H9 (cell line): ENCODE results near the gene USPL1. TPM values are rescaled to one million over a fixed set of nuclear protein-coding genes. Genes with fewer than 3 reads are reported as not detected.

Experiments
- DNase-seq: peaks from one replicate; pipeline ENCODE4 v3.0.0-alpha.2; 2017
- H2AFZ ChIP-seq: one replicate; pipeline ENCODE4 v1.6.1; 2013; ENCODE audit warnings: mild to moderate bottlenecking, low read length, control low read depth, moderate library complexity
- H2AK5ac ChIP-seq: 2 replicates; pipeline ENCODE4 v1.6.1; 2013; ENCODE audit warnings: low read length, control low read depth, mixed read lengths; ENCODE audit not compliant: insufficient read length
- H2BK120ac ChIP-seq: one replicate; pipeline ENCODE4 v1.6.1; 2013; ENCODE audit warnings: low read depth, mild to moderate bottlenecking, low read length, control low read depth, inconsistent platforms; ENCODE audit not compliant: poor library complexity, severe bottlenecking
- H2BK12ac ChIP-seq: 2 replicates; pipeline ENCODE4 v1.6.1; 2013; ENCODE audit warnings: low read length, control low read depth, mixed read lengths, low read depth; ENCODE audit not compliant: insufficient read length
- H2BK15ac ChIP-seq: 2 replicates; pipeline ENCODE4 v1.6.1; 2013; ENCODE audit warnings: low read depth, low read length, control low read depth
- H2BK20ac ChIP-seq: one replicate; pipeline ENCODE4 v1.6.1; 2013; ENCODE audit warnings: low read depth, mild to moderate bottlenecking, low read length, control low read depth, inconsistent platforms; ENCODE audit not compliant: poor library complexity, severe bottlenecking
- H2BK5ac ChIP-seq: 2 replicates; pipeline ENCODE4 v1.6.1; 2013; ENCODE audit warnings: low read length, control low read depth, mixed read lengths; ENCODE audit not compliant: insufficient read length
- H3K14ac ChIP-seq: 2 replicates; pipeline ENCODE4 v1.6.1; 2013; ENCODE audit warnings: low read length, control low read depth; ENCODE audit not compliant: insufficient read depth
- H3K18ac ChIP-seq: 2 replicates; pipeline ENCODE4 v1.6.1; 2013; ENCODE audit warnings: low read depth, mild to moderate bottlenecking, mixed read lengths, low read length, control low read depth; ENCODE audit not compliant: insufficient read length
- H3K23ac ChIP-seq: 2 replicates; pipeline ENCODE4 v1.6.1; 2013; ENCODE audit warnings: low read length, control low read depth, mixed read lengths, low read depth; ENCODE audit not compliant: insufficient read length
- H3K23me2 ChIP-seq: 2 replicates; pipeline ENCODE4 v1.6.1; 2013; ENCODE audit warnings: low read depth, mild to moderate bottlenecking, mixed read lengths, low read length, control low read depth; ENCODE audit not compliant: insufficient read length, poor library complexity, severe bottlenecking
- H3K27ac ChIP-seq: 2 replicates; pipeline ENCODE4 v1.5.1; 2013; ENCODE audit warnings: low read length, control low read depth, mixed read lengths, low read depth; ENCODE audit not compliant: insufficient read length
- H3K27me3 ChIP-seq: 2 replicates; pipeline ENCODE4 v1.6.1; 2013; ENCODE audit warnings: low read length, control low read depth, inconsistent platforms; ENCODE audit not compliant: insufficient read depth
- H3K4ac ChIP-seq: 2 replicates; pipeline ENCODE4 v1.6.1; 2013; ENCODE audit warnings: low read depth, mild to moderate bottlenecking, control low read depth, inconsistent platforms, low read length, moderate library complexity
- H3K4me1 ChIP-seq: 2 replicates; pipeline ENCODE4 v1.6.1; 2013; ENCODE audit warnings: low read length, control low read depth, inconsistent platforms; ENCODE audit not compliant: insufficient read depth
- H3K4me2 ChIP-seq: 2 replicates; pipeline ENCODE4 v1.6.1; 2013; ENCODE audit warnings: low read length, control low read depth, mixed read lengths; ENCODE audit not compliant: insufficient read length, insufficient read depth
- H3K56ac ChIP-seq: 2 replicates; pipeline ENCODE4 v1.6.1; 2013; ENCODE audit warnings: low read depth, mild to moderate bottlenecking, mixed read lengths, low read length, control low read depth; ENCODE audit not compliant: insufficient read length
- H3K79me1 ChIP-seq: 2 replicates; pipeline ENCODE4 v1.6.1; 2013; ENCODE audit warnings: low read depth, mild to moderate bottlenecking, moderate library complexity, low read length, control low read depth, inconsistent platforms; ENCODE audit not compliant: insufficient read depth, poor library complexity, severe bottlenecking
- H3K79me2 ChIP-seq: 2 replicates; pipeline ENCODE4 v1.6.1; 2013; ENCODE audit warnings: low read length, control low read depth, inconsistent platforms; ENCODE audit not compliant: insufficient read depth
- H3K9ac ChIP-seq: 2 replicates; pipeline ENCODE4 v1.6.1; 2013; ENCODE audit warnings: low read length, control low read depth, mixed read lengths; ENCODE audit not compliant: insufficient read length; ENCODE audit errors: extremely low read depth
- H3K9me3 ChIP-seq: one replicate; pipeline ENCODE4 v1.6.1; 2013; ENCODE audit warnings: low read depth, low read length, inconsistent platforms; ENCODE audit not compliant: control insufficient read depth
- H3T11ph ChIP-seq: one replicate; pipeline ENCODE4 v1.6.1; 2013; ENCODE audit warnings: mild to moderate bottlenecking, low read length, control low read depth, inconsistent platforms
- H4K20me1 ChIP-seq: one replicate; pipeline ENCODE4 v1.6.1; 2013; ENCODE audit not compliant: control insufficient read depth, insufficient read length, insufficient read depth
- H4K5ac ChIP-seq: 2 replicates; pipeline ENCODE4 v1.6.1; 2013; ENCODE audit warnings: low read depth, mild to moderate bottlenecking, mixed read lengths, low read length, control low read depth; ENCODE audit not compliant: insufficient read length
- H4K8ac ChIP-seq: replicated peaks from 2 replicates; pipeline ENCODE4 v1.6.1; 2013; ENCODE audit warnings: low read length, control low read depth, mixed read lengths, low read depth; ENCODE audit not compliant: insufficient read length
- H4K91ac ChIP-seq: 2 replicates; pipeline ENCODE4 v1.6.1; 2013; ENCODE audit warnings: low read depth, mild to moderate bottlenecking, moderate library complexity, mixed read lengths, low read length, control low read depth; ENCODE audit not compliant: insufficient read length
- H3K27ac Mint-ChIP-seq, 3 experiments: 2 replicates in 2 of 3; 3 replicates in 1 of 3; pipeline ENCODE4 v1.8.0; 2020 to 2021; ENCODE audit warnings: mixed read lengths in 3 of 3, mild to moderate bottlenecking in 1 of 3, moderate library complexity in 1 of 3
- H3K27me3 Mint-ChIP-seq: 2 replicates; pipeline ENCODE4 v1.8.0; 2021; ENCODE audit warnings: low read depth, mild to moderate bottlenecking, moderate library complexity, mixed read lengths
- H3K36me3 Mint-ChIP-seq, 3 experiments: 2 replicates in 2 of 3; 3 replicates in 1 of 3; pipeline ENCODE4 v1.8.0; 2020 to 2021; ENCODE audit warnings: low read depth in 3 of 3, mixed read lengths in 3 of 3; ENCODE audit not compliant: insufficient read depth in 1 of 3
- H3K4me1 Mint-ChIP-seq, 2 experiments: 2 replicates each; pipeline ENCODE4 v1.8.0; 2020; ENCODE audit warnings: mixed read lengths in 2 of 2
- H3K4me3 Mint-ChIP-seq, 2 experiments: 2 replicates in 1 of 2; 3 replicates in 1 of 2; pipeline ENCODE4 v1.8.0; 2020 to 2021; ENCODE audit warnings: mild to moderate bottlenecking in 2 of 2, mixed read lengths in 2 of 2, moderate library complexity in 1 of 2
- H3K9me3 Mint-ChIP-seq, 2 experiments: 2 replicates in 1 of 2; 3 replicates in 1 of 2; pipeline ENCODE4 v1.8.0; 2020; ENCODE audit warnings: mild to moderate bottlenecking in 2 of 2, mixed read lengths in 2 of 2, moderate library complexity in 1 of 2
- CTCF ChIP-seq: fragments of 200-600 bp; sonication (generic); conservative IDR thresholded peaks from 3 replicates; pipeline ENCODE4 v1.8.0; 2021; ENCODE audit warnings: antibody characterized with exemption, mild to moderate bottlenecking
- WGBS: extraction: QIAGEN DNeasy Blood & Tissue Kit; methylation state at CpG from one replicate; pipeline ENCODE4 v1.1.7; 2013; ENCODE audit warnings: missing lambda C conversion rate, low lambda C conversion rate, mixed read lengths; ENCODE audit not compliant: insufficient read length; ENCODE audit errors: extremely low coverage; 5-methylcytosine and 5-hydroxymethylcytosine counted together
- total RNA-seq: library from RNA; stranded (reverse); gene quantifications from 2 replicates; pipeline ENCODE4 v1.2.1, GENCODE V29; 2021

The USPL1 gene
- total RNA-seq, 1 experiment from 2014 or later: 17.6 TPM

DNA sequence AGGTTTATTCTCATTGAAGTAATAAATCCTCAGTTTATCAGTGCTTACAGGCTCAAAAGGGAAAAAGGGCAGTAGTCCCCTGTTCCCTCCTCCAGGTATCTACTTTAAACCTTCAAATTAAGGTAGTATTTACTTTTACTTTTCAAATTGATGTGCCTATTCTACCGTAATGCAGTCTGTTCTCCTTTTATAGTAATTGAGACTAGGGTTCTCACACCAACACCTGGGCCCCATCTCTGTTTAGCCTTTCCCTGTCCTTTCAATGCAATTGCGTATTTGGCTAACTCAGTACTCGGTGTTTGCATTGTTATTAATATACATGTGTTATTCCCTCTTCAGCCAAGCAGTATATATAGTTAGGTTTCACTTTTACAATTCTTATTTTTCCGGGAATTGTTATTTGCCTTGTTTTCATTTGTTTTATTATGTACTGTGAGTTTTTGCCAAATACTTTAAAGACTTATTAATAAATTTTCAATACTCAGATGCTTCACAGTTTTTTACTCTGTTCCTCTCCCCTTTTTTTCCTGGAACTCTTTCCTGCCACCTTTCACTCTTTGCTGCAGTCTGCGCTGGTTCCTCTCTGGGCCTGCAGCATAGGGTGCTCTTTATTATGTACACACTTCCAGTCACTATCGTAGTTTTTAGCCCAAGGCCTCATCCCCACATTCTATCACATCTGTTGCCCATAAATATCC, 30.3 kb downstream of the USPL1 start:
- Histone ChIP-seq H3K9me3 (no peaks in the 10 kb centered on the region), H4K8ac (no peak overlapping the region), H2AK5ac (no peak overlapping the region), H2AFZ (no peak overlapping the region), H2BK120ac (no peak overlapping the region), H3K4me2 (no peak overlapping the region), H3K79me1 (no peaks in the 10 kb centered on the region), H4K20me1 (no peaks in the 10 kb centered on the region), H4K5ac (no peak overlapping the region), H3K4ac (no peak overlapping the region), H3K27ac (no peak overlapping the region), H2BK12ac (no peak overlapping the region), H3K79me2 (no peaks in the 10 kb centered on the region), H3K14ac (no peak overlapping the region), H3K27me3 (no peaks in the 10 kb centered on the region), H3K56ac (no peak overlapping the region), H3K23me2 (no peaks in the 10 kb centered on the region), H2BK20ac (no peak overlapping the region), H2BK5ac (no peak overlapping the region), H3K18ac (no peak overlapping the region), H2BK15ac (no peak overlapping the region), H3K4me1 (no peaks in the 10 kb centered on the region), H4K91ac (no peak overlapping the region), H3K9ac (no peak overlapping the region), H3T11ph (no peak overlapping the region), H3K23ac (no peak overlapping the region)
- H3K36me3 Mint-ChIP-seq: peaks cover 10 to 65% (median 45%) of the 10 kb centered on the region in 3 experiments; a peak in 5 of 7 replicates
- no peaks in the 10 kb centered on the region for H3K4me1 Mint-ChIP-seq
- H3K27me3 Mint-ChIP-seq: no peaks in the 10 kb centered on the region
- no peak for DNase-seq
- TF ChIP-seq CTCF: no peak
- no peak overlapping the region for H3K4me3 Mint-ChIP-seq
- no CpG with 5 or more reads among the region's 6 CpGs for WGBS
- no peak overlapping the region for H3K27ac Mint-ChIP-seq
- no peaks in the 10 kb centered on the region for H3K9me3 Mint-ChIP-seq
